Stimulated activated effector memory CD8-positive, alpha-beta T cell treated with anti-CD3 and anti-CD28 coated beads, Interleukin-12 subunit alpha, Interleukin-12 subunit beta, amount 100 ng/mL, for 72 hours (primary cell): Measurements from ENCODE around the gene SYT14.
"Not testable (repeated sequence)": the region's sequence is repeated elsewhere in the genome, so short reads cannot be mapped to it uniquely, and the experiment has no call there.

Experiments used
- ATAC-seq: fragments of 150-1000 bp; cut with Tn5 transposase; 2 replicates; pipeline ENCODE4 v1.10.0; 2021
- DNase-seq, 2 donors: peaks; one replicate each; pipeline ENCODE4 v3.0.0; 2021 to 2022; ENCODE audit warnings: low spot score in 2 of 2
- H3K27ac Mint-ChIP-seq: one replicate; pipeline ENCODE4 v1.8.0; 2022; ENCODE audit warnings: mild to moderate bottlenecking, mixed read lengths
- H3K36me3 Mint-ChIP-seq: one replicate; pipeline ENCODE4 v1.8.0; 2022; ENCODE audit warnings: mild to moderate bottlenecking, mixed read lengths
- H3K4me1 Mint-ChIP-seq: one replicate; pipeline ENCODE4 v1.8.0; 2022; ENCODE audit warnings: mixed read lengths
- H3K4me3 Mint-ChIP-seq: one replicate; pipeline ENCODE4 v1.8.0; 2022; ENCODE audit warnings: mild to moderate bottlenecking, mixed read lengths
- H3K9me3 Mint-ChIP-seq: one replicate; pipeline ENCODE4 v1.8.0; 2022; ENCODE audit warnings: mixed read lengths

The SYT14 gene

DNA sequence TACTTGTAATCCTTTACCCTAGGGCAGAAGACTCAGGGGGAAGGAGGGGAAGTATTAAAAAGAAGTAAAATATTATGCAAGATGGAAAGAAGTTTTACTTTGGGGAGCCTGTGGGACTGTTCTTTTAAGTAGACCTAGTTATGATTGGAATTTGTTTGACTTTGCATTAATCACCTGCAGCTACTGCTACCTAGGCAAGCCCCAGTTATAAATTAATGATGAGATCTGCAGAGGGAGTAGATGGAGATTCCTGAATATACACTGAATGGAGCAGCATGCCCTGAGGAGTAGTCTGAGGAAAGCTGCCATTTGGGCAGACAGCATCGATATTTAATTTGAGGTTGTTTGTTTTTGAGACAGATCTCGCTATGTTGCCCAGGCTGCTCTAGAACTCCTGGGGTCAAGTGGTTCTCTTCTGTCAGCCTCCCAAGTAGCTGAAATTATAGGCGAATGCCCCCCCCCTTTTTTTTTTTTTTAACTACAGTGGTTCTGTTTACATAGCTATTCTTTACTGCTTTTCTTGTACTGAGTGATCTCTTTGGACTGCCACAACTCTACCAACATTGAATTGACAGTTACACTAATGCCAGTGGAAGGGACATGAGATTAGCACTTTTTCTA lies 213.1 kb downstream of the SYT14 start:
- DNase-seq: no peak
- H3K9me3 Mint-ChIP-seq: no peaks in the 10 kb centered on the region
- ATAC-seq: no peak
- no peak overlapping the region for H3K4me3 Mint-ChIP-seq
- no peaks in the 10 kb centered on the region for H3K4me1 Mint-ChIP-seq
- no peaks in the 10 kb centered on the region for H3K36me3 Mint-ChIP-seq
- no peak overlapping the region for H3K27ac Mint-ChIP-seq

DNA sequence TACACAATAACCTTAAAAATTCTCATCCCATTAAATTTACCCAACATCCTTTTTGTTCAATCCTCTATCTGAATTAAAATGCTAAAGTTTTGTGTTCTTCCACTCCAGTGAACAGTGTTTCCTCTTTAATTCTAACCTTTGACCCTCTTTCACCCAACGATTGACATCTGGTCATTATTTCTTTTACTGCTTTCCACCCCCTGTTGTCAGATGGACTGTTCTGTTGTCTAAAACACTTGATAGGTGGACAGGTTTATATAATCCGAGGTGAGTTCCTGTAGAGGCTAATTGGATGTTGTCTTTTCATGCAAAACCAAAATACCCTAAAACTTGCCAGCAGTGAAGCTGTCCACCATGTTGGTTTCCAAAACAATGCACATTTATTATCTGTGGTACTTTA lies 221.2 kb downstream of the SYT14 start:
- no peak for DNase-seq
- Mint-ChIP-seq H3K9me3 (no peaks in the 10 kb centered on the region), H3K4me3 (no peak overlapping the region), H3K36me3 (no peaks in the 10 kb centered on the region), H3K4me1 (no peaks in the 10 kb centered on the region), H3K27ac (no peak overlapping the region)
- no peak for ATAC-seq

DNA sequence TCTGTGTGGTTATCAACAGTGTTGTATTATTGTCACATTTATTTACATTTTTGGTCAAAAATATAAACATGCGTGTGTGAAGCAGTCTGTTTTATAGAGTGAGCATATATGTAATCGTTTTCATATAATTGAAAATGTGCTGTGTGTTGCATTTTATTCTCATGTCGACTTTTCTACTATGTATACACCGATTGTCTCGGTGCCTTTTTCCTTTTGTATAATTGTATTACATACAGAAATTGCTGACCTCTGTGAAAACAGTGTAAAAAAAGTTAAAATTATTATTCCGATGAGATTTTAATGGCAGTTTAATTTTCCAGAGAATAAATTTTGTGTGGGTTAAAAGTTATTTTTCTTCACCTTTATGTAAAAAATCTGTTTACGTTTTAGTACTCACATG lies 232.2 kb downstream of the SYT14 start:
- no peak overlapping the region for H3K27ac Mint-ChIP-seq
- DNase-seq (no peak), ATAC-seq (no peak)
- H3K36me3 Mint-ChIP-seq: no peaks in the 10 kb centered on the region
- no peak overlapping the region for H3K4me3 Mint-ChIP-seq
- no peaks in the 10 kb centered on the region for H3K9me3 Mint-ChIP-seq
- no peaks in the 10 kb centered on the region for H3K4me1 Mint-ChIP-seq

DNA sequence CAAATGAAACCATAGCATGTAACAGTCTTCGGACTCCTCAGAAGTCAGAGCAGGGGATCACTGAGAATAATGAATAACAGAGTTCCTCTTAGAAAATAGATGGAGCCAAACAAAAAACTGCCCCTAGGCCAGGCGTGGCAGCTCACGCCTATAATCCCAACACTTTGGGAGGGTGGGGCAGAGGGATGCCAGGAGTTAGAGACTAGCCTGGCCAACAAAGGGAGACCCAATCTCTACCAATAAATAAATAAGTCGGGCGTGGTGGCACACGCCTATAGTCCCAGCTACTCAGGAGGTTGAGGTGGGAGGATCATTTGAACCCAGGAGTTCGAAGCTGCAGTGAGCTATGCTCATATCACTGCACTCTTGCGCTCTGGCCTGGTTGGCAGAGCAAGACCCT lies 236.1 kb downstream of the SYT14 start:
- no peak for DNase-seq
- H3K36me3 Mint-ChIP-seq: no peaks in the 10 kb centered on the region
- H3K4me1 Mint-ChIP-seq: no peaks in the 10 kb centered on the region
- no peaks in the 10 kb centered on the region for H3K9me3 Mint-ChIP-seq
- no peak overlapping the region for H3K4me3 Mint-ChIP-seq
- ATAC-seq: no peak
- no peak overlapping the region for H3K27ac Mint-ChIP-seq

DNA sequence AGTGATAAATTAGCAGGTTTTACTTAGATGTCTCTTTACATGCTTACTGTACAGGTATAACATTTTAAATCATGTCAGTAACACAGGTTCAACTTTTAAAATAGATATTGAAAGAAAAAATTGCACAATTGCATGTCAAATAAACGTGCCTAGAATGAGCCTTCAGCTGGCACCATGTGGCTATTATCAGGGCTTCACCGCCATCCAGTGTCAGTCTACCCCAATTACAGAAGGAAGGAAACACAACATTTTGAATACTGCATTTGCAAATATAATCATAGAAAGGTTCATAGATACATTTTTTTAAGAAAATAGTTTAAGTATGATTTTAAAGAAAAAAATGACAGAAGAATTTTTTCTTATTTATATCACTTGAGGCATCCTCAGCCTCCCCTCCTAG lies 247.0 kb downstream of the SYT14 start:
- Mint-ChIP-seq H3K9me3 (no peaks in the 10 kb centered on the region), H3K36me3 (no peaks in the 10 kb centered on the region)
- no peak for DNase-seq

DNA sequence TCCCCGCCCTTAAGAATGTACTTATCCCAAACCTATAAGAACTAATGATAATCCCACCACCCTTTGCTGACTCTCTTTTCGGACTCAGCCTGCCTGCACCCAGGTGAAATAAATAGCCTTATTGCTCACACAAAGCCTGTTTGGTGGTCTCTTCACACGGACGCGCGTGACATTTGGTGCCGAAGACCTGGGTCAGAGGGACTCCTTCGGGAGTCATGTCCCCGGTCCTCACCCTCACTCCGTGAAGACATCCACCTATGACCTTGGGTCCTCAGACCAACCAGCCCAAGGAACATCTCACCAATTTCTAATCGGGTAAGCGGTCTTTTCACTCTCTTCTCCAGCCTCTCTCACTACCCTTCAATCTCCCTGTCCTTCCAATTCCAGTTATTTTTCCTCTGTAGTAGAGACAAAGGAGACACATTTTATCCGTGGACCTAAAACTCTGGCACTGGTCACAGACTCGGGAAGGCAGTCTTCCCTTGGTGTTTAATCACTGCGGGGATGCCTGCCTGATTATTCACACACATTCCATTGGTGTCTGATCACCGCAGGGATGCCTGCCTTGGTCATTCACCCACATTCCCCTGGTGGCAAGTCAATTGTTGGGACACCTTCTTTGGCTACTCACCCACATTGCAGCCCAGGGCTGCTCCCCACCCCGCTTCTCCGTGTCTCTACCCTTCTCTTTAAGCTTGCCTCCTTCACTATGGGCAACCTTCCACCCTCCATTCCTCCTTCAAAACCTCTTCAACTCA lies 250.0 kb downstream of the SYT14 start:
- ATAC-seq, H3K4me3 Mint-ChIP-seq, DNase-seq, H3K4me1 Mint-ChIP-seq, H3K36me3 Mint-ChIP-seq, H3K9me3 Mint-ChIP-seq, H3K27ac Mint-ChIP-seq: not testable (repeated sequence)

More for the DNA sequence above, 247.0 kb downstream of the SYT14 start:
- Mint-ChIP-seq H3K4me3 (no peak overlapping the region), H3K27ac (no peak overlapping the region), H3K4me1 (no peaks in the 10 kb centered on the region)
- no peak for ATAC-seq

DNA sequence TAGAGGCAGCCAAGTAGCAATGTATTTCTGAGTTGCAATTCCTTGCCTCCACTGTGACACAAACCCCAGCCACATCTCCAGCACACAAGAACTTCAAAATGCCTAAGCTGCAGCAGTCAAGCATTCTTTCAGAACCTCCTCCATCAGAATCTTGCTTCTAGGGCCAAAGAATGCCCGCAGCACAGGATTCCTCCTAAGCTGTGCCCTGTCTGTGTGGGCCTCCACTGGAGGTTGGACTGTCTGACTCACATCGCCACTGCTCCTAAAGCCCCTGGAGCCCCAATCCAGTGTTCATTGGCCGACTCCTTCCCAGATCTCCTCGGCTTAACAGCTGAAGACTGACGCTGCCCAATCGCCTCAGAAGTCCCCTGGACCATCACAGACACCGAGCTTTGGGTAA lies 251.4 kb downstream of the SYT14 start:
- DNase-seq: no peak
- Mint-ChIP-seq H3K36me3 (no peaks in the 10 kb centered on the region), H3K9me3 (no peaks in the 10 kb centered on the region), H3K27ac (no peak overlapping the region), H3K4me3 (no peak overlapping the region), H3K4me1 (no peaks in the 10 kb centered on the region)
- ATAC-seq: no peak

DNA sequence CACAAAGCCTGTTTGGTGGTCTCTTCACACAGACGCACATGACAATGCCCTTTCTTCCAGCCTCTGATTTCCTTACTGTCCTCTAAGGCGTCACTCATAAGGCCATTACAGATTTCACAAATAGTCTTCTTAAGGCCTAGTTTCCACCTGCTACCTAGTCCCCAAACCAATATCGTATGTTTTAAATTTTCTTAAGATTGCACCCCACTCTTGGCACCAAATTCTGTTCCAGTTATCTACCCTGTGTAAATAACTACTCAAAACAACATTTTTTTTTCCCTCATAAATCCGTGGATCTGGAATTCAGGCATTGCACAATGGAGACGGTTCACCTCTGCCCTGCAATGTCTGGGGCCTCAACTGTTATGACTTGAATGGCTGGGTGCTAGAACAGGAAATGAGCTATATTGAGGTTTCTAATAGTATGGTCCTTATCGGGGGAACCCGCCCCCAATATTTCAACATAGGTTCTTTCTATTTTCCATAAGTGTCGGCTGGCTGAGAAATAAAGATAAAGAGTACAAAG lies 257.7 kb downstream of the SYT14 start:
- Mint-ChIP-seq H3K4me3 (no peak overlapping the region), H3K9me3 (no peaks in the 10 kb centered on the region), H3K4me1 (no peaks in the 10 kb centered on the region), H3K27ac (no peak overlapping the region), H3K36me3 (no peaks in the 10 kb centered on the region)
- ATAC-seq: no peak
- no peak for DNase-seq

DNA sequence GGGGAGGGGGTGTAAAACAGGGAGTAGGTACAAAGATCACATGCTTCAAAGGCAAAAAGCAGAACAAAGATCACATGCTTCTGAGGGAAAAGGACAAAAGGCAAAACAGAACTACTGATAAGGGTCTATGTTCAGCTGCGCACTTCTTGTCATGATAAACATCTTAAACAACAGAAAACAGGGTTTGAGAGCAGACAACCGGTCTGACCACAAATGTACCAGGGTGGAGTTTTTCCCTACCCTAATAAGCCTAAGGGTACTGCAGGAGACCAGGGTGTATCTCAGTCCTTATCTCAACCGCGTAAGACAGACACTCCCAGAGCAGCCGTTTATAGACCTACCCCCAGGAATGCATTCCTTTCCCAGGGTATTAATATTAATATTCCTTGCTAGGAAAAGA lies 258.2 kb downstream of the SYT14 start:
- not testable (repeated sequence) for H3K36me3 Mint-ChIP-seq, H3K27ac Mint-ChIP-seq, H3K4me3 Mint-ChIP-seq, H3K4me1 Mint-ChIP-seq, H3K9me3 Mint-ChIP-seq, ATAC-seq, DNase-seq

DNA sequence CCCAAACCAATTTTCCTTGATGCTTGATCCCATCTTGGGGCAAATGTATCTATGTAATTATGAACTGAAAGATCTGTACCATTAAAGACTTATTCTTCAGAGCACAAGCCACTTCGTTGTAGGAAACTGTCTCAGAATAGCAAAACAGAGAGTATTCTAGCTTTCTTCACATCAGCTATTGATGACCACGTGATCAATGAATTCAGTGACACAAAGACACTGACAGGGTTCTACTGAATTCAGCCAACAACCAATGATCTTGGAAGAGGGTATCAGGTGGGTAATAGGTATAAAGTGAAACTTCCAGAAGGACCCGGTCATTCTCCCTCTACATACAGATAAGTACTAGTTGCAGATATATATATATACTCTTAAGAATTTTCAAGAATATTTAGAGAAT lies 260.8 kb downstream of the SYT14 start:
- Mint-ChIP-seq H3K4me1 (no peaks in the 10 kb centered on the region), H3K27ac (no peak overlapping the region), H3K9me3 (no peaks in the 10 kb centered on the region), H3K4me3 (no peak overlapping the region), H3K36me3 (no peaks in the 10 kb centered on the region)
- DNase-seq: no peak
- no peak for ATAC-seq

DNA sequence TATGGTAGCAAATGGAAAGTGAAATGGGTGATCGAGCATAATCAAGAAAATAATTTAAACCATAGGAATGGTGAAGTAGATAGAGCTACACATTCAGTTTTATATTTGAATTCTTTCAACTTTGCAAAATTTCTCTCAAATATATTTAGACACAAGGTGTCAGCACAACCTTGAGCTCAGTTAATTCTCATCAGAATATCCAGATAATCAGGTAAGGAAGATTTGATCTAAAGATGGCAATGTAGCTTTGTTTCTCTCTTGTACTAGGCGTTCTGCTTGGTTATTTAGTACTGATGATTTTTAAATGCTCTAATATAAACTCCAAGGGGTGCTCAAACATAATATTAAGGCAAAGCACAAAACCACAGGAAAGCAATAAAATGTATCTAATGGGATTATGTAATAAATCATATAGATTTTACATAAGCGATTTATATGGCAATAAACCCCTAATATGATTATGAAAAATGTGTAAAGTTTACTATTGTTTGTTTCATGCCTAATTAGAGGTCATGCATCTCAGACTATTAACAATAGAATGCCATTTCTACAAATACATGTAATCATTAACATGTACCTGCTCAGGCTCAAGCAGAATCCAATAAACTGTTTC lies 262.2 kb downstream of the SYT14 start:
- Mint-ChIP-seq H3K36me3 (no peaks in the 10 kb centered on the region), H3K9me3 (no peaks in the 10 kb centered on the region), H3K4me3 (no peak overlapping the region), H3K27ac (no peak overlapping the region), H3K4me1 (no peaks in the 10 kb centered on the region)
- DNase-seq (no peak), ATAC-seq (no peak)

DNA sequence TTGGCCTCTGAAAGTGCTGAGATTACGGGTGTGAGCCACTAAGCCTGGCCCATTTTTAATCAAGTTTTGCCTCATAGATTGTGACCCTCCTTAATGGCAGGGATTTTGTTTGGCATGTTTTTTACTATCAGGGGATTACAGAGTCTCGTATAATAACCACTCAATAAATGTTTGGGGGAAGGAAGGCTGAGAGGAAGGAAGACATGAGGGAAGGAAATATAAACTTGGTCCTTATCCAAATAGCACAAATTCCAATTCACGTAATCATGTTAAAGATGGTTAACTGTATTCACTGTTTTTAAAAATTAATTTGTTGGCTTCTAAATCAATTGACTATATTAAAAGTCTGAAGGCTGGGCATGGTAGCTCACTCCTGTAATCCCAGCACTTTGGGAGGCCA lies 263.7 kb downstream of the SYT14 start:
- Mint-ChIP-seq H3K4me3 (no peak overlapping the region), H3K27ac (no peak overlapping the region), H3K4me1 (no peaks in the 10 kb centered on the region)

DNA sequence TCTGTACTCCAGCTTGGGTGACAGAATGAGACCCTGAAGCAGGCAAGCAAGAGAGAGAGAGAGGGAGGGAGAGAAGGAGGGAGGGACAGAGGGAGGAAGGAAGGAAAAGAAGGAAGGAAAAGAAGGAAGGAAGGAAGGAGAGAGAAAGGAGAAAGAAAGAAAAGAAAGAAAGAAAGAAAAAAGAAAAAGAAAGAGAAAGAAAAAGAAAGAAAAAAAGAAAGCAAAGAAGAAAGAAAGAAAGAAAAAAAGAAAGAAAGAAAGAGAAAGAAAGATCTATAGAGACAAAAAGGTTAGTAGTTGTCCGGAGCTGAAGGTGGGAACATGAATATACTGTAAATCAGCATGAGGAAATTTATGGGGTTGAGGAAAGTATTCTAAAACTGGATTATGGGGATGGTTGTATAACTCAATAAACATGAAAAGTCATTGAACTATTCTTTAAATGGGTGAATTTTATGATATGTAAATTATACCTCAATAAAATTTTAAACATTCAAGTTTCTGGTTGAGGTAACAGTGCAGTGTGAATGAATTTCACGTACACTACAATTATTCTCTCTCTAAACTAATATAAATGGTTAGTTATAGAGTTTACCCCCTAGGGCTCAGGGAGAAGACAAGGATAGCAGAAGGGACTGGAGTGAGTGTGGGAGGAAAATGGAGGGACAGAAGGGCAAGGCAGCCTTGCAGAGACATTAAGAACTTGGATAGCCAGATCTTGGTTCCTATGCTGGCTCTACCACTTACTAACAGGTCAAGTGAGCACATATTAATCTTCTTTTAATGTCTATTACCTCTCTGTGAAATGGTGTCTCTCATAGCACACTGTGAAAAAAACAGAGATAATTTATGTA lies 269.8 kb downstream of the SYT14 start:
- ATAC-seq (no peak), DNase-seq (no peak)
- no peaks in the 10 kb centered on the region for H3K4me1 Mint-ChIP-seq
- no peak overlapping the region for H3K4me3 Mint-ChIP-seq
- no peak overlapping the region for H3K27ac Mint-ChIP-seq
- H3K36me3 Mint-ChIP-seq: no peaks in the 10 kb centered on the region
- no peaks in the 10 kb centered on the region for H3K9me3 Mint-ChIP-seq

More for the DNA sequence above, 263.7 kb downstream of the SYT14 start:
- DNase-seq (no peak), ATAC-seq (no peak)
- no peaks in the 10 kb centered on the region for H3K36me3 Mint-ChIP-seq
- H3K9me3 Mint-ChIP-seq: no peaks in the 10 kb centered on the region

DNA sequence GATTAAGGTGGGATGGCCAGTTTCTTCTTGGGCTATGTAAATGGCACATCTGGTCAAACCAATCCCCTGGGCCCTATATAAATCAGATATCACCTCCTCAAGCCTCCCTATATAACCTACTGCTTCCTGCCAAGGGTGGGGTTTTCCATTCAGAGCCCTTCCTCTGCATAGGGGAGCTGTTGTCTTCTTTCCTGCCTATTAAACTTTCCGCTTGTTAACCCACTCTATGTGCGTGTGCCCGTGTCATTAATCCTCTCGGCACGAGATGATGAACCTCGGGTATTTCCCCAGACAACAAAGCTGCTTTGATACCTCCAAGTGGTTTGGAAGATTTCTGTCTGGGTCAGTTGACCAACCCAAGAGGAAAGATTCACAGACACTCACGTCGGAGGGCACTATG lies 275.3 kb downstream of the SYT14 start:
- Mint-ChIP-seq H3K4me3 (no peak overlapping the region), H3K4me1 (no peaks in the 10 kb centered on the region), H3K9me3 (no peaks in the 10 kb centered on the region), H3K27ac (no peak overlapping the region), H3K36me3 (no peaks in the 10 kb centered on the region)
- ATAC-seq: no peak
- no peak for DNase-seq
